H1 (cell line): Measurements from ENCODE around the gene AIFM1. TPM values are rescaled to one million over a fixed set of nuclear protein-coding genes. Genes with fewer than 3 reads are reported as not detected.

ENCODE experiments used
- CTCF ChIA-PET: fragments of 300-600 bp; sonication (Branson Sonifier 250); formaldehyde crosslinking; loops from one replicate; lab custom pipeline; 2021; ENCODE audit not compliant: partially characterized antibody; lab: Charles Lee
- POLR2A ChIA-PET: fragments of 300-600 bp; sonication (Branson Sonifier 250); formaldehyde crosslinking; loops from one replicate; lab custom pipeline; 2021; ENCODE audit warnings: inconsistent platforms; ENCODE audit not compliant: partially characterized antibody; lab: Charles Lee
- DNase-seq, 2 experiments: peaks; one replicate each; pipeline versions ENCODE4 v3.0.0 to v3.0.0-alpha.2; 2010 to 2022; ENCODE audit warnings: low spot score in 2 of 2, low read depth in 1 of 2, mixed read lengths in 1 of 2
- FAIRE-seq: peaks from 2 replicates; lab custom pipeline; 2011; peaks lifted over from hg19 to GRCh38; lab: Jason Lieb, UNC
- H2AFZ ChIP-seq: 2 replicates; pipeline ENCODE4 v1.8.1; 2012; ENCODE audit warnings: low read length, inconsistent platforms
- H2AK5ac ChIP-seq: 2 replicates; pipeline ENCODE4 v1.6.1; 2013; ENCODE audit warnings: low read depth, low read length
- H2BK120ac ChIP-seq: replicated peaks from 2 replicates; pipeline ENCODE3; 2013; ENCODE audit warnings: low read depth, low read length, inconsistent platforms
- H2BK12ac ChIP-seq: 2 replicates; pipeline ENCODE4 v1.6.1; 2013; ENCODE audit warnings: low read depth, low read length
- H2BK15ac ChIP-seq: 2 replicates; pipeline ENCODE4 v1.6.1; 2013; ENCODE audit warnings: low read length
- H2BK20ac ChIP-seq: 2 replicates; pipeline ENCODE4 v1.6.1; 2013; ENCODE audit warnings: low read length
- H2BK5ac ChIP-seq: 2 replicates; pipeline ENCODE4 v1.6.1; 2013; ENCODE audit warnings: low read depth, low read length
- H3K14ac ChIP-seq: 2 replicates; pipeline ENCODE4 v1.6.1; 2013; ENCODE audit warnings: inconsistent platforms; ENCODE audit not compliant: insufficient read length
- H3K18ac ChIP-seq: 2 replicates; pipeline ENCODE4 v1.6.1; 2013; ENCODE audit warnings: low read length; ENCODE audit errors: extremely low read depth
- H3K23ac ChIP-seq: 2 replicates; pipeline ENCODE4 v1.6.1; 2013; ENCODE audit warnings: inconsistent platforms; ENCODE audit not compliant: insufficient read length
- H3K23me2 ChIP-seq: 2 replicates; pipeline ENCODE4 v1.6.1; 2013; ENCODE audit warnings: low read depth, low read length
- H3K27ac ChIP-seq: 2 replicates; pipeline ENCODE4 v1.6.1; 2011; ENCODE audit warnings: low read depth, low read length, inconsistent platforms
- H3K27me3 ChIP-seq, 4 experiments: replicated peaks in 1 of 4; 1 replicate in 1 of 4; 2 replicates in 3 of 4; pipeline versions ENCODE4 v1.6.1 to v1.8.1; 2011 to 2013; ENCODE audit warnings: low read length in 3 of 4, mild to moderate bottlenecking in 3 of 4, inconsistent platforms in 2 of 4, mixed read lengths in 2 of 4, moderate library complexity in 1 of 4; ENCODE audit not compliant: control insufficient read depth in 3 of 4, insufficient read depth in 3 of 4; ENCODE audit errors: extremely low read depth in 1 of 4
- H3K36me3 ChIP-seq, 4 experiments: 2 replicates each; pipeline versions ENCODE4 v1.6.1 to v1.8.1; 2011 to 2013; ENCODE audit warnings: mild to moderate bottlenecking in 4 of 4, low read length in 3 of 4, moderate library complexity in 2 of 4, control low read depth in 1 of 4, inconsistent platforms in 1 of 4; ENCODE audit not compliant: insufficient read depth in 4 of 4, control insufficient read depth in 2 of 4
- H3K4ac ChIP-seq: replicated peaks from 2 replicates; pipeline ENCODE3; 2013; ENCODE audit warnings: low read length, low read depth, mixed read lengths, inconsistent platforms; ENCODE audit not compliant: insufficient read length
- H3K4me1 ChIP-seq, 4 experiments: replicated peaks in 1 of 4; 1 replicate in 1 of 4; 2 replicates in 3 of 4; pipeline versions ENCODE4 v1.6.1 to v1.8.1; 2011 to 2013; ENCODE audit warnings: low read length in 3 of 4, inconsistent platforms in 2 of 4, mixed read lengths in 1 of 4; ENCODE audit not compliant: insufficient read depth in 4 of 4, control insufficient read depth in 3 of 4
- H3K4me2 ChIP-seq, 2 experiments: 2 replicates each; pipeline versions ENCODE4 v1.6.1 to v1.8.1; 2011 to 2013; ENCODE audit warnings: low read depth in 2 of 2, low read length in 2 of 2, control low read depth in 1 of 2, inconsistent platforms in 1 of 2, mild to moderate bottlenecking in 1 of 2; ENCODE audit not compliant: insufficient read depth in 1 of 2
- H3K4me3 ChIP-seq, 4 experiments: fragments of 200-600, 300-600 bp in 1 of 4; sonication (generic), shearing (Covaris generic), sonication (Bioruptor Twin) in 1 of 4; 2 replicates each; pipeline versions ENCODE4 v1.5.1 to v1.8.1; 2011 to 2016; ENCODE audit warnings: low read length in 4 of 4, low read depth in 3 of 4, control low read depth in 2 of 4, inconsistent platforms in 2 of 4, mild to moderate bottlenecking in 2 of 4, mixed read lengths in 1 of 4, moderate library complexity in 1 of 4; ENCODE audit not compliant: insufficient read depth in 2 of 4; ENCODE audit errors: extremely low read depth in 1 of 4
- H3K56ac ChIP-seq: replicated peaks from 2 replicates; pipeline ENCODE3; 2013; ENCODE audit warnings: low read depth, mild to moderate bottlenecking, mixed read lengths, low read length, inconsistent platforms; ENCODE audit not compliant: insufficient read length
- H3K79me1 ChIP-seq: 2 replicates; pipeline ENCODE4 v1.6.1; 2013; ENCODE audit warnings: low read depth, low read length, control low read depth
- H3K79me2 ChIP-seq, 2 experiments: 2 replicates each; pipeline versions ENCODE4 v1.6.1 to v1.8.1; 2012 to 2013; ENCODE audit warnings: low read length in 2 of 2, mild to moderate bottlenecking in 2 of 2, inconsistent platforms in 1 of 2; ENCODE audit not compliant: insufficient read depth in 2 of 2, control insufficient read depth in 1 of 2
- H3K9ac ChIP-seq, 4 experiments: replicated peaks in 1 of 4; 1 replicate in 1 of 4; 2 replicates in 3 of 4; pipeline versions ENCODE4 v1.6.1 to v1.8.1; 2011 to 2013; ENCODE audit warnings: low read depth in 3 of 4, low read length in 3 of 4, control low read depth in 2 of 4, mild to moderate bottlenecking in 2 of 4, moderate library complexity in 2 of 4, inconsistent platforms in 1 of 4; ENCODE audit errors: extremely low read depth in 1 of 4
- H3K9me3 ChIP-seq, 2 experiments: 2 replicates each; pipeline versions ENCODE4 v1.6.1 to v1.8.1; 2012 to 2013; ENCODE audit warnings: mild to moderate bottlenecking in 2 of 2, moderate library complexity in 2 of 2, control low read depth in 1 of 2, inconsistent platforms in 1 of 2, low read depth in 1 of 2, low read length in 1 of 2, mixed read lengths in 1 of 2; ENCODE audit not compliant: insufficient read depth in 2 of 2
- H4K20me1 ChIP-seq, 2 experiments: replicated peaks in 1 of 2; 2 replicates each; pipeline versions ENCODE3 to v1.8.1; 2011 to 2013; ENCODE audit warnings: inconsistent platforms in 2 of 2, low read length in 2 of 2, mild to moderate bottlenecking in 1 of 2; ENCODE audit not compliant: insufficient read depth in 2 of 2, control insufficient read depth in 1 of 2
- H4K5ac ChIP-seq: 2 replicates; pipeline ENCODE4 v1.6.1; 2013; ENCODE audit warnings: low read length, low read depth, mixed read lengths, inconsistent platforms; ENCODE audit not compliant: insufficient read length
- H4K8ac ChIP-seq: 2 replicates; pipeline ENCODE4 v1.8.0; 2013; ENCODE audit warnings: mild to moderate bottlenecking, moderate library complexity, low read length, inconsistent platforms; ENCODE audit not compliant: insufficient read depth; ENCODE audit errors: extremely low read depth
- H4K91ac ChIP-seq: replicated peaks from 2 replicates; pipeline ENCODE3; 2013; ENCODE audit warnings: low read length, mixed read lengths, inconsistent platforms; ENCODE audit not compliant: insufficient read length
- CBX5 ChIP-seq: fragments of 300-800, 300-1000 bp; sonication (generic); IDR thresholded peaks from 2 replicates; pipeline ENCODE4 v1.7.1; 2016; ENCODE audit warnings: antibody characterized with exemption, low read length, low read depth
- GABPA ChIP-seq: IDR thresholded peaks from 2 replicates; pipeline ENCODE4 v1.6.1; 2011; ENCODE audit warnings: mild to moderate bottlenecking, low read length, moderate library complexity, borderline replicate concordance; ENCODE audit not compliant: insufficient read depth
- RAD21 ChIP-seq, 2 experiments: IDR thresholded peaks in 1 of 2; conservative IDR thresholded peaks in 1 of 2; 2 replicates each; pipeline ENCODE4 v1.6.1; 2011; ENCODE audit warnings: low read depth in 2 of 2, low read length in 2 of 2, improper control_type of control experiment in 1 of 2, inconsistent platforms in 1 of 2, mild to moderate bottlenecking in 1 of 2, moderate library complexity in 1 of 2
- WGBS, 2 experiments: shearing (Covaris generic) in 1 of 2; methylation state at CpG; one replicate each; pipeline versions ENCODE4 v1.1.6 to v1.1.7; 2013 to 2015; ENCODE audit warnings: low lambda C conversion rate in 2 of 2, mixed read lengths in 2 of 2, inconsistent platforms in 1 of 2, low coverage in 1 of 2, missing lambda C conversion rate in 1 of 2; ENCODE audit not compliant: insufficient replicate concordance in 2 of 2, insufficient coverage in 1 of 2, insufficient read length in 1 of 2; ENCODE audit errors: extremely low coverage in 1 of 2, missing lambda C conversion rate in 1 of 2; 5-methylcytosine and 5-hydroxymethylcytosine counted together
- polyA plus RNA-seq, 7 experiments: library from polyadenylated mRNA; depleted of rRNA in 3 of 7; stranded (reverse) in 5 of 7; unstranded in 2 of 7; fragments of >200 nt in 5 of 7; fragments of 200-250 nt in 2 of 7; gene quantifications; 1 replicate in 5 of 7; 2 replicates in 1 of 7; 4 replicates in 1 of 7; pipeline versions ENCODE4 v1.2.1 to v1.2.3, GENCODE V29; 2011 to 2013; ENCODE audit warnings: missing spikeins in 2 of 7, mixed read lengths in 2 of 7
- total RNA-seq: library from RNA; stranded (reverse); fragmentation: NEBNext Ultra II Directional; extraction: Animal tissue kit (Norgen Biotek cat#: 25700); gene quantifications from 2 replicates; pipeline ENCODE4 v1.2.1, GENCODE V29; 2021
- TF ChIP-seq, protein P1 (sequence below): IDR thresholded peaks from 2 replicates; pipeline ENCODE4 v1.6.1; 2012; ENCODE audit warnings: inconsistent platforms

AIFM1 gene
- total and polyA plus RNA-seq, 2 of the 8 experiments (the other 6 are each of a cell fraction or from before 2014, with no cell fraction given) = 34.1 to 55.4 TPM

DNA sequence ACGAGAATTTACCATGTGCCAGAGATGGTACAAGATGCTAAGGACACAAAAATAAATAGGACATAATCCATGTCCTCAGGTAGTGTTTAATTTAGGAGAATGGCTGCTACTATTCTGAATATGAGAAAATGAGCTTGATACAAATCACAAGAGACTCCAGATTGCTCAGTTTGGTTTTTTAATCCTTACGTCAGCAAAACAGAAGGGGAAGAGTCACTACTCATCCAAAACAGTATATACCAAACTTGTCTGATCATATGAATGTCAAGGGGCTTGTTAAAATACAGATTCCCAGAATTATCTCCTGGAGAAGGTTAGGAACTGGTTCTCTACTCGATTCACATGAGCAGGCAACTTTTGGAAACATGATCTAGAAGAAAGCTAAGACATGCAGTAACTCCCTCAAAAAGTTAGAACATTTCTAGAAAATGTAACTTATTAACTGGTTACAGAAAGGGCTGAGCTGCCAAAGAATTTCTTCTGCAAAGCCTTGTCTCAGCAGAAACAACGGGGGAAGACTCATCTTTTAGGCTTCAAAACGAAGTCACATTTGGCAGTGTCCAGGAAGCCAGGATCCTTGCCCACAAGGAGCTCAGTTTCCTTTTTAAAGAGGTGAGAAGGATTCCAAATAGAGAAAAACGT, 3.4 kb downstream of the AIFM1 start:
- H3K27ac ChIP-seq = no peak overlapping the region
- no peak overlapping the region for H2BK20ac ChIP-seq
- H3K27me3 ChIP-seq = no peaks in the 10 kb centered on the region
- peaks cover 0 to 13% of the 10 kb centered on the region in 2 experiments; a peak in 2 of 4 replicates for H3K79me2 ChIP-seq
- H3K4me2 ChIP-seq = no peak overlapping the region
- H3K18ac ChIP-seq = no peak overlapping the region
- no peak overlapping the region for H2AK5ac ChIP-seq
- 69% methylated on average over 6 of the region's 6 CpGs; no CpG with 5 or more reads in 1 of the 2 experiments for WGBS, 2 experiments
- H3K9me3 ChIP-seq = no peaks in the 10 kb centered on the region
- POLR2A ChIA-PET = no interaction called here
- H4K5ac ChIP-seq = no peak overlapping the region
- no peak overlapping the region for H2BK15ac ChIP-seq
- no peak overlapping the region for H4K8ac ChIP-seq
- FAIRE-seq (no peak), DNase-seq (no peak)
- H3K79me1 ChIP-seq = 0 out of 2 replicates have a peak, but pooled peaks cover 2% of the 10 kb centered on the region
- H3K4me1 ChIP-seq = no peaks in the 10 kb centered on the region; a peak in 2 of 7 replicates
- no peak overlapping the region for H3K4me3 ChIP-seq
- no peaks in the 10 kb centered on the region for H4K20me1 ChIP-seq
- no peak overlapping the region for H2BK5ac ChIP-seq
- peaks cover 2% of the 10 kb centered on the region; the same call in 1 of the 2 replicates for H3K23me2 ChIP-seq
- no peaks in the 10 kb centered on the region for H3K36me3 ChIP-seq
- no peak overlapping the region for H2AFZ ChIP-seq
- no peak overlapping the region for H3K9ac ChIP-seq
- no peak overlapping the region for H2BK12ac ChIP-seq
- H2BK120ac ChIP-seq = no peak overlapping the region
- H3K4ac ChIP-seq = no peak overlapping the region
- no peak overlapping the region for H4K91ac ChIP-seq
- no peak overlapping the region for H3K14ac ChIP-seq
- no peak overlapping the region for H3K23ac ChIP-seq
- H3K56ac ChIP-seq = no peak overlapping the region
- CTCF ChIA-PET = interaction anchor here (0.6 to 1.1 kb wide), 2 partner anchors 134 to 181 kb away, joined by 3 read pairs; no protein-coding TSS in a partner anchor
- TF ChIP-seq CBX5 (no peak), GABPA (no peak), RAD21 (IDR thresholded peaks at IDR 0.05 in 1 of 2, conservative IDR thresholded peaks at IDR 0.05 in 1 of 2; ENCODE audit: low read depth in 2 of 2, low read length in 2 of 2) (no peak)
- TF ChIP-seq, protein P1, sequence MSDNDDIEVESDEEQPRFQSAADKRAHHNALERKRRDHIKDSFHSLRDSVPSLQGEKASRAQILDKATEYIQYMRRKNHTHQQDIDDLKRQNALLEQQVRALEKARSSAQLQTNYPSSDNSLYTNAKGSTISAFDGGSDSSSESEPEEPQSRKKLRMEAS = no peak
